Neuron (in vitro differentiated cells): ENCODE measurements around the gene PRR30.

Source experiments
- H2AFZ ChIP-seq: one replicate; pipeline ENCODE4 v1.6.1; 2013; ENCODE audit warnings: low read depth, mild to moderate bottlenecking, inconsistent platforms, low read length, moderate library complexity
- H3K27me3 ChIP-seq: one replicate; pipeline ENCODE4 v1.6.1; 2013; ENCODE audit warnings: low read length; ENCODE audit not compliant: insufficient read depth
- H3K36me3 ChIP-seq: one replicate; pipeline ENCODE4 v1.6.1; 2013; ENCODE audit warnings: low read length; ENCODE audit not compliant: insufficient read depth
- H3K4me1 ChIP-seq: one replicate; pipeline ENCODE4 v1.6.1; 2013; ENCODE audit warnings: low read length; ENCODE audit not compliant: insufficient read depth
- H3K4me3 ChIP-seq: 2 replicates; pipeline ENCODE4 v1.5.1; 2013; ENCODE audit warnings: mild to moderate bottlenecking, low read length, moderate library complexity
- H3K9me3 ChIP-seq: one replicate; pipeline ENCODE4 v1.6.1; 2013; ENCODE audit warnings: low read length

PRR30 gene

GRCh38 chr2:27170581-27171337, 31.5 kb upstream of the PRR30 start:
- H3K36me3 ChIP-seq = no peaks in the 10 kb centered on the region
- H3K27me3 ChIP-seq = peaks cover 35% of the 10 kb centered on the region
- no peak overlapping the region for H2AFZ ChIP-seq
- no peak overlapping the region for H3K4me3 ChIP-seq
- H3K9me3 ChIP-seq = no peaks in the 10 kb centered on the region
- H3K4me1 ChIP-seq = no peaks in the 10 kb centered on the region

GRCh38 chr2:27164960-27165763, 26.0 kb upstream of the PRR30 start:
- H3K4me1 ChIP-seq = no peaks in the 10 kb centered on the region
- no peak overlapping the region for H3K4me3 ChIP-seq
- peaks cover 1% of the 10 kb centered on the region for H3K9me3 ChIP-seq
- H3K36me3 ChIP-seq = no peaks in the 10 kb centered on the region
- H3K27me3 ChIP-seq = peaks cover 14% of the 10 kb centered on the region
- no peak overlapping the region for H2AFZ ChIP-seq

- H3K4me3 ChIP-seq = no peak overlapping the region
- H3K27me3 ChIP-seq = peaks cover 19% of the 10 kb centered on the region
Observed at GRCh38 chr2:27162151-27163121, 23.2 kb upstream of the PRR30 start.

GRCh38 chr2:27160191-27160590, 21.0 kb upstream of the PRR30 start:
- Histone ChIP-seq H3K4me1 (no peaks in the 10 kb centered on the region), H3K27me3 (peaks cover 14% of the 10 kb centered on the region), H3K4me3 (no peak overlapping the region), H3K36me3 (no peaks in the 10 kb centered on the region), H2AFZ (no peak overlapping the region), H3K9me3 (peaks cover 1% of the 10 kb centered on the region)

More at GRCh38 chr2:27162151-27163121, 23.2 kb upstream of the PRR30 start:
- Histone ChIP-seq H2AFZ (no peak overlapping the region), H3K9me3 (peaks cover 1% of the 10 kb centered on the region), H3K36me3 (no peaks in the 10 kb centered on the region), H3K4me1 (no peaks in the 10 kb centered on the region)

- Histone ChIP-seq H3K27me3 (peaks cover 11% of the 10 kb centered on the region), H3K4me3 (no peak overlapping the region), H3K9me3 (peaks cover 1% of the 10 kb centered on the region), H2AFZ (no peak overlapping the region), H3K4me1 (no peaks in the 10 kb centered on the region), H3K36me3 (no peaks in the 10 kb centered on the region)
Observed at GRCh38 chr2:27159271-27159670, 20.1 kb upstream of the PRR30 start.

GRCh38 chr2:27158468-27158867, 19.3 kb upstream of the PRR30 start:
- Histone ChIP-seq H3K27me3 (peaks cover 11% of the 10 kb centered on the region), H3K4me1 (no peaks in the 10 kb centered on the region)

GRCh38 chr2:27155069-27155520, 15.9 kb upstream of the PRR30 start:
- no peak overlapping the region for H3K4me3 ChIP-seq

More at GRCh38 chr2:27158468-27158867, 19.3 kb upstream of the PRR30 start:
- Histone ChIP-seq H3K9me3 (peaks cover 1% of the 10 kb centered on the region), H2AFZ (no peak overlapping the region), H3K4me3 (no peak overlapping the region), H3K36me3 (no peaks in the 10 kb centered on the region)

GRCh38 chr2:27154488-27154887, 15.3 kb upstream of the PRR30 start:
- peaks cover 25% of the 10 kb centered on the region for H3K27me3 ChIP-seq
- no peaks in the 10 kb centered on the region for H3K9me3 ChIP-seq
- H3K4me3 ChIP-seq = no peak overlapping the region
- H3K36me3 ChIP-seq = no peaks in the 10 kb centered on the region
- no peaks in the 10 kb centered on the region for H3K4me1 ChIP-seq
- no peak overlapping the region for H2AFZ ChIP-seq

More at GRCh38 chr2:27155069-27155520, 15.9 kb upstream of the PRR30 start:
- Histone ChIP-seq H3K36me3 (no peaks in the 10 kb centered on the region), H3K9me3 (no peaks in the 10 kb centered on the region), H2AFZ (no peak overlapping the region), H3K4me1 (no peaks in the 10 kb centered on the region), H3K27me3 (peaks cover 23% of the 10 kb centered on the region)

- H3K9me3 ChIP-seq = no peaks in the 10 kb centered on the region
- H3K36me3 ChIP-seq = no peaks in the 10 kb centered on the region
- no peaks in the 10 kb centered on the region for H3K4me1 ChIP-seq
- H3K27me3 ChIP-seq = peaks cover 27% of the 10 kb centered on the region
- H3K4me3 ChIP-seq = no peak overlapping the region
- H2AFZ ChIP-seq = no peak overlapping the region
Observed at GRCh38 chr2:27152796-27153464, 13.7 kb upstream of the PRR30 start.

GRCh38 chr2:27152102-27152795, 13.0 kb upstream of the PRR30 start:
- H3K9me3 ChIP-seq = no peaks in the 10 kb centered on the region
- no peaks in the 10 kb centered on the region for H3K4me1 ChIP-seq
- peaks cover 27% of the 10 kb centered on the region for H3K27me3 ChIP-seq
- H3K4me3 ChIP-seq = no peak overlapping the region
- no peaks in the 10 kb centered on the region for H3K36me3 ChIP-seq
- H2AFZ ChIP-seq = no peak overlapping the region

GRCh38 chr2:27150639-27151230, 11.5 kb upstream of the PRR30 start:
- H3K4me1 ChIP-seq = no peaks in the 10 kb centered on the region
- H3K36me3 ChIP-seq = no peaks in the 10 kb centered on the region
- peaks cover 27% of the 10 kb centered on the region for H3K27me3 ChIP-seq
- no peaks in the 10 kb centered on the region for H3K9me3 ChIP-seq
- no peak overlapping the region for H2AFZ ChIP-seq
- H3K4me3 ChIP-seq = no peak overlapping the region
